Measurements from ENCODE around the gene CNTN2. TPM values are rescaled to one million over a fixed set of nuclear protein-coding genes. Genes with fewer than 3 reads are reported as not detected.

The CNTN2 gene
- total RNA-seq, 1 donor from 2014 or later = not detected

DNA sequence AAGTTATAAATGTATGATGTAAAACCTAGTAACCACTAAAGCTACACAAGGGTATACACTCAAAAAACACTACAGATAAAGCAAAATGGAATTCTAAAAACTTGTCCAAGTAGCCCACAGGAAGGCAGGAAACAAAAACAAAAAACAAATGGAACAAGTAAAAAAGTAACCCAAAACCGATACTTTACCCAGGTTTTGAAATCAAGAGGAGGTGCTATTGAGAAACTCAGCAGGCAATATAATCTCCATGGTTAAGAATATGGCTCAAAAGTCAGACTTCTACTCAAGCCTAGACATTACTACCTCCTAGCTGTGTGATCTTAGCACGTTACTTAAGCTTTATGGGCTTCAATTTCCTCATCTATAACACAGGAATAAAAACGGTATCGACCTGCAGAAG is 65.5 kb downstream of the CNTN2 start:
- no peak for ATAC-seq (ENCODE audit: low read depth)
- POLR2A ChIA-PET = no interaction called here
- Mint-ChIP-seq H3K4me1 (peaks cover 21% of the 10 kb centered on the region), H3K36me3 (ENCODE audit: low read depth) (peaks cover 65% of the 10 kb centered on the region), H3K27ac (no peak overlapping the region), H3K27me3 (no peaks in the 10 kb centered on the region), H3K9me3 (no peaks in the 10 kb centered on the region), H3K4me3 (no peak overlapping the region)
- no peak for DNase-seq
- TF ChIP-seq, protein P1, sequence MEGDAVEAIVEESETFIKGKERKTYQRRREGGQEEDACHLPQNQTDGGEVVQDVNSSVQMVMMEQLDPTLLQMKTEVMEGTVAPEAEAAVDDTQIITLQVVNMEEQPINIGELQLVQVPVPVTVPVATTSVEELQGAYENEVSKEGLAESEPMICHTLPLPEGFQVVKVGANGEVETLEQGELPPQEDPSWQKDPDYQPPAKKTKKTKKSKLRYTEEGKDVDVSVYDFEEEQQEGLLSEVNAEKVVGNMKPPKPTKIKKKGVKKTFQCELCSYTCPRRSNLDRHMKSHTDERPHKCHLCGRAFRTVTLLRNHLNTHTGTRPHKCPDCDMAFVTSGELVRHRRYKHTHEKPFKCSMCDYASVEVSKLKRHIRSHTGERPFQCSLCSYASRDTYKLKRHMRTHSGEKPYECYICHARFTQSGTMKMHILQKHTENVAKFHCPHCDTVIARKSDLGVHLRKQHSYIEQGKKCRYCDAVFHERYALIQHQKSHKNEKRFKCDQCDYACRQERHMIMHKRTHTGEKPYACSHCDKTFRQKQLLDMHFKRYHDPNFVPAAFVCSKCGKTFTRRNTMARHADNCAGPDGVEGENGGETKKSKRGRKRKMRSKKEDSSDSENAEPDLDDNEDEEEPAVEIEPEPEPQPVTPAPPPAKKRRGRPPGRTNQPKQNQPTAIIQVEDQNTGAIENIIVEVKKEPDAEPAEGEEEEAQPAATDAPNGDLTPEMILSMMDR (IDR thresholded peaks at IDR 0.05) = no peak
- intact Hi-C loops (cut with micrococcal nuclease) = loop anchor here (5.0 kb wide), 1 partner anchor 34 kb away; no protein-coding TSS in a partner anchor
- CTCF ChIA-PET = no interaction called here

DNA sequence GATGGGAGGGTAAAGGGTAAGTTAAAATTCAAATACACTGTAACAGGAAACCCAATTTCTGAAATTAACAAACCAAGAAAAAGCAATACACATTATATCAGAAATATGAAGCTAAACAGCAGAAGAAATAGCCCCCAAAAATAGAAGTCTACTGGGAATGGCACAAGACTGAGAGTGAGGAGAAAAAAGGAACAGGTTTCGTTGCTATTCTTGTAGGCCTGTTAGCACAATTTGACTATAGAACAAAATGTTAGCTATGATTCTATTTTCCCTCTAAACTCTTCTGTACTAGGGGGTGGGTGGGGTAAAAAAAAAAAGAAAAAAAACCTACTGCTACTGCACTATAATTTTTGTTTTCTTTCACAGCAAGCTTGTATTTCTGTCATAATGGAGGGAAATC is 66.3 kb downstream of the CNTN2 start:
- Mint-ChIP-seq H3K27ac (no peak overlapping the region), H3K27me3 (no peaks in the 10 kb centered on the region), H3K4me3 (no peak overlapping the region), H3K9me3 (no peaks in the 10 kb centered on the region), H3K36me3 (ENCODE audit: low read depth) (peaks cover 63% of the 10 kb centered on the region), H3K4me1 (peaks cover 21% of the 10 kb centered on the region)
- ATAC-seq (ENCODE audit: low read depth) (no peak), DNase-seq (no peak)
- POLR2A ChIA-PET = interaction anchor here (1.4 kb wide), 1 partner anchor 13 kb away, joined by 4 read pairs; the partner anchor contains the start of gene RBBP5
- CTCF ChIA-PET = interaction anchor here (1.2 to 1.5 kb wide), 3 partner anchors 12 to 147 kb away, joined by 3 to 5 read pairs (median 3); no protein-coding TSS in a partner anchor
- TF ChIP-seq, protein P1 (IDR thresholded peaks at IDR 0.05) = no peak
- intact Hi-C loops (cut with micrococcal nuclease) = loop anchor here (5.0 kb wide), 1 partner anchor 33 kb away; no protein-coding TSS in a partner anchor

DNA sequence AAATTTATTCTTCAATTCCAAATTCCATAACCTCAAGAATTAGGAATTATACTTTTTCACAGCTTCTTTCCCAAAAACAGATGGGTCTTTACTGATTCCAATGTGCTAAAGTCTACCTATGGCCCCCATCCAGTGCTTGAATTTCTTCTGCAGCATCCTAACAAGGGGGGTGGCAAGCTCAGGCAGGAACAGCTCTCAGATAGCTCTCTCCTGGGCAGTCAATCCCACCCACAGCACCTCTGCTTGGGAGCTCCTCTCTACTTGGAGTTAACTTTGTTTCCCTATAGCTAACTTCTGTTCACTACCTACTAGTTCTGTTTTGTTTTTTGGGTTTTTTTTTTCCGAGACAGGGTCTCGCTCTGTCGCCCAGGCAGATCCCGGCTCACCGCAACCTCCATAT is 66.7 kb downstream of the CNTN2 start:
- peaks cover 21% of the 10 kb centered on the region for H3K4me1 Mint-ChIP-seq
- H3K9me3 Mint-ChIP-seq = no peaks in the 10 kb centered on the region
- DNase-seq (no peak), ATAC-seq (ENCODE audit: low read depth) (no peak)
- intact Hi-C loops (cut with micrococcal nuclease) = loop anchor here (5.0 kb wide), 1 partner anchor 33 kb away; no protein-coding TSS in a partner anchor
- H3K36me3 Mint-ChIP-seq (ENCODE audit: low read depth) = peaks cover 63% of the 10 kb centered on the region
- ChIA-PET POLR2A (interaction anchor here (1.4 kb wide), 1 partner anchor 12 kb away, joined by 4 read pairs; the partner anchor contains the start of gene RBBP5), CTCF (interaction anchor here (1.2 to 1.5 kb wide), 4 partner anchors 11 to 146 kb away, joined by 3 to 5 read pairs (median 3); no protein-coding TSS in a partner anchor)
- no peak overlapping the region for H3K4me3 Mint-ChIP-seq
- H3K27me3 Mint-ChIP-seq = no peaks in the 10 kb centered on the region
- TF ChIP-seq, protein P1 (IDR thresholded peaks at IDR 0.05) = no peak
- H3K27ac Mint-ChIP-seq = no peak overlapping the region

DNA sequence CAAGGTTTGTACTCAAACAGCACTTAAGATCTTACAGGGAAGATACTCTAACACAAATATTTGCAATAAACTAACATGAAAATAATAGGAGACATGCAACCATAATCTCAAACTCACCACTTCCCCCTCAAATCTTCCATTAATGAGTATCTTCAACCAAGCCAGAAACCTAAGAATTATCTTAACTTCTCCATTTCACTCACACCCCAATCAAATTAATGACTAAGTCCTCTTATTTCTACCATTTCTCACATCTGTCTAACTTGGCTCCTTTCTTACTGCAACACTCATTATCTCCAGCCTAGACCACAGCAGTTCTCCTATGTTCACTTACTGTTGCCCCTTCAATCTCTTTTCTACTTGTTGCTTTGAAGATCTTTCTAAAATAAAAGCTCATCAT is 68.3 kb downstream of the CNTN2 start:
- TF ChIP-seq, protein P1 (IDR thresholded peaks at IDR 0.05) = no peak
- no peaks in the 10 kb centered on the region for H3K9me3 Mint-ChIP-seq
- intact Hi-C loops (cut with micrococcal nuclease) = no loop called here
- CTCF ChIA-PET = interaction anchor here (0.7 kb wide), 1 partner anchor 145 kb away, joined by 3 read pairs; no protein-coding TSS in a partner anchor
- POLR2A ChIA-PET = interaction anchor here (1.3 kb wide), 1 partner anchor 11 kb away, joined by 8 read pairs; the partner anchor contains the start of gene RBBP5
- no peak overlapping the region for H3K4me3 Mint-ChIP-seq
- ATAC-seq (ENCODE audit: low read depth) (peak; percentile 62), DNase-seq (no peak)
- no peaks in the 10 kb centered on the region for H3K27me3 Mint-ChIP-seq
- peaks cover 21% of the 10 kb centered on the region for H3K4me1 Mint-ChIP-seq
- H3K27ac Mint-ChIP-seq = peak overlapping the region; percentile 5
- peaks cover 62% of the 10 kb centered on the region for H3K36me3 Mint-ChIP-seq (ENCODE audit: low read depth)

DNA sequence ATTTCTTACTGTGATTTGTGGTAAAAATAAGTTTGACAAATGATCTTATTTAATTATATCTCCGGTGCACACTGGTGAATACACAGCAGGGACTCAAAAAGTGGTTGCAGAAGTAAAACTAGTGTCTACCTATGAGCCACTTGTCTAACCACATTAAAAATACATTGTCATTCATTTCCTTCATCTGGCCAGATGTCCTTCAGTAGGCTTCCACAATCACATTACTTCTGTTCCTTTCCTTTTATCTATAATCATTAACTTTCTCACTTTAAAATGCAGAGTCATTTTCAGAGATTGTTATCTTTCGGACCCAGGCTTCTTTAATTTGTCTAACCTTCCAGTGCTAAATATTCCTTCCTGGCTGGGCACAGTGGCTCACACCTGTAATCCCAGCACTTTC is 75.7 kb downstream of the CNTN2 start:
- Mint-ChIP-seq H3K36me3 (ENCODE audit: low read depth) (peaks cover 51% of the 10 kb centered on the region), H3K9me3 (no peaks in the 10 kb centered on the region), H3K4me1 (peaks cover 47% of the 10 kb centered on the region), H3K27ac (peak overlapping the region; percentile 31), H3K4me3 (no peak overlapping the region), H3K27me3 (no peaks in the 10 kb centered on the region)
- intact Hi-C loops (cut with micrococcal nuclease) = no loop called here
- DNase-seq = no peak
- POLR2A ChIA-PET = no interaction called here
- ATAC-seq (ENCODE audit: low read depth) = no peak
- CTCF ChIA-PET = interaction anchor here (1.0 kb wide), 1 partner anchor 137 kb away, joined by 3 read pairs; no protein-coding TSS in a partner anchor
- TF ChIP-seq, protein P1 (IDR thresholded peaks at IDR 0.05) = no peak
